Measurements from ENCODE around the gene MORF4L1.

GRCh38 chr15:78910271-78910670 lies 37.6 kb downstream of the MORF4L1 start:
- TF ChIP-seq POLR2A (IDR thresholded peaks at IDR 0.05; ENCODE audit: low read depth, low read length) (no peak), POLR2AphosphoS5 (IDR thresholded peaks at IDR 0.05; ENCODE audit: low read depth, low read length) (no peak)
